ENCODE data around the gene TGM3.

GRCh38 chr20:2285613-2286012, 10.2 kb upstream of the TGM3 start:
- TF ChIP-seq TAF1 (IDR thresholded peaks at IDR 0.05; ENCODE audit: low read depth) (no peak), RAD21 (conservative IDR thresholded peaks at IDR 0.05) (no peak), POLR2AphosphoS5 (IDR thresholded peaks at IDR 0.05) (no peak), EP300 (conservative IDR thresholded peaks at IDR 0.05; ENCODE audit: poor library complexity, severe bottlenecking) (no peak), EZH2 (IDR thresholded peaks at IDR 0.05; ENCODE audit: borderline replicate concordance, insufficient read depth, low read length, poor library complexity, severe bottlenecking) (no peak), MXI1 (conservative IDR thresholded peaks at IDR 0.05; ENCODE audit: poor library complexity, severe bottlenecking) (no peak), REST (IDR thresholded peaks at IDR 0.05; ENCODE audit: borderline replicate concordance) (no peak)
- TF ChIP-seq, protein P1, sequence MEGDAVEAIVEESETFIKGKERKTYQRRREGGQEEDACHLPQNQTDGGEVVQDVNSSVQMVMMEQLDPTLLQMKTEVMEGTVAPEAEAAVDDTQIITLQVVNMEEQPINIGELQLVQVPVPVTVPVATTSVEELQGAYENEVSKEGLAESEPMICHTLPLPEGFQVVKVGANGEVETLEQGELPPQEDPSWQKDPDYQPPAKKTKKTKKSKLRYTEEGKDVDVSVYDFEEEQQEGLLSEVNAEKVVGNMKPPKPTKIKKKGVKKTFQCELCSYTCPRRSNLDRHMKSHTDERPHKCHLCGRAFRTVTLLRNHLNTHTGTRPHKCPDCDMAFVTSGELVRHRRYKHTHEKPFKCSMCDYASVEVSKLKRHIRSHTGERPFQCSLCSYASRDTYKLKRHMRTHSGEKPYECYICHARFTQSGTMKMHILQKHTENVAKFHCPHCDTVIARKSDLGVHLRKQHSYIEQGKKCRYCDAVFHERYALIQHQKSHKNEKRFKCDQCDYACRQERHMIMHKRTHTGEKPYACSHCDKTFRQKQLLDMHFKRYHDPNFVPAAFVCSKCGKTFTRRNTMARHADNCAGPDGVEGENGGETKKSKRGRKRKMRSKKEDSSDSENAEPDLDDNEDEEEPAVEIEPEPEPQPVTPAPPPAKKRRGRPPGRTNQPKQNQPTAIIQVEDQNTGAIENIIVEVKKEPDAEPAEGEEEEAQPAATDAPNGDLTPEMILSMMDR (IDR thresholded peaks at IDR 0.05; ENCODE audit: poor library complexity, severe bottlenecking), result no peak

Data from neural cell (in vitro differentiated cells).